Upper lobe of left lung (tissue), 4 donors: ENCODE results near the gene PPM1H.

Source experiments
- CTCF ChIP-seq, 6 experiments: fragments of 450-650 bp in 4 of 6; fragments of 200-600 bp in 2 of 6; sonication (generic) in 2 of 6; IDR thresholded peaks; one replicate each; pipeline ENCODE4 v1.5.1; 2016 to 2019; ENCODE audit warnings: antibody characterized with exemption in 6 of 6
- EP300 ChIP-seq, 4 donors: sonication (generic); formaldehyde crosslinking; IDR thresholded peaks; one replicate each; pipeline ENCODE4 v1.5.1; 2017; ENCODE audit warnings: antibody characterized with exemption in 4 of 4, control low read depth in 2 of 4
- POLR2A ChIP-seq, 4 donors: fragments of 450-650 bp; IDR thresholded peaks; one replicate each; pipeline ENCODE4 v1.5.1; 2016 to 2017; ENCODE audit warnings: antibody characterized with exemption in 4 of 4, mild to moderate bottlenecking in 2 of 4
- POLR2AphosphoS5 ChIP-seq, 2 donors: sonication (generic); formaldehyde crosslinking; IDR thresholded peaks; one replicate each; pipeline ENCODE4 v1.5.1; 2017; ENCODE audit warnings: antibody characterized with exemption in 2 of 2

- no peak for TF ChIP-seq CTCF (IDR thresholded peaks at IDR 0.05)
- TF ChIP-seq POLR2A (IDR thresholded peaks at IDR 0.05) = no peak
- TF ChIP-seq POLR2AphosphoS5 (IDR thresholded peaks at IDR 0.05) = no peak
- no peak for TF ChIP-seq EP300 (IDR thresholded peaks at IDR 0.05)
Observed at GRCh38 chr12:62833634-62834033, 101.3 kb downstream of the PPM1H start.
